ENCODE measurements around the gene COL6A2. TPM values are rescaled to one million over a fixed set of nuclear protein-coding genes. Genes with fewer than 3 reads are reported as not detected.

Gene COL6A2
- total and polyA plus RNA-seq, 2 of the 13 experiments (the other 11 are each of a cell fraction or from before 2014, with no cell fraction given) = 0.07 to 0.41 TPM

GRCh38 chr21:46066591-46067331 lies 31.2 kb upstream of the COL6A2 start:
- ChIA-PET CTCF (ENCODE audit: low intra/inter-chr PET ratio, low total read pairs) (no interaction called here), POLR2A (no interaction called here)
- Histone ChIP-seq H3K27me3 (ENCODE audit: control insufficient read depth in 1 of 2, insufficient read depth in 2 of 2, low read length in 2 of 2) (peaks cover 6 to 48% of the 10 kb centered on the region in 2 experiments; a peak in 4 of 5 replicates), H2AFZ (ENCODE audit: low read length) (no peak overlapping the region), H3K36me3 (replicated peaks in 1 of 2; ENCODE audit: control insufficient read depth in 1 of 2, insufficient read depth in 2 of 2, low read length in 2 of 2) (no peaks in the 10 kb centered on the region), H3K79me2 (ENCODE audit: insufficient read depth, low read length) (no peaks in the 10 kb centered on the region), H3K27ac (ENCODE audit: extremely low read length, insufficient read depth, low read length) (no peak overlapping the region), H3K9me3 (ENCODE audit: low read length) (peaks cover 17% of the 10 kb centered on the region), H3K4me3 (replicated peaks in 1 of 3; ENCODE audit: insufficient read depth in 1 of 3, low read depth in 2 of 3, low read length in 3 of 3) (no peak overlapping the region), H3K9ac (ENCODE audit: insufficient read depth, low read depth, low read length) (no peak overlapping the region), H3K4me1 (ENCODE audit: insufficient read depth, low read length) (peaks cover 6% of the 10 kb centered on the region; the same call in 1 of the 2 replicates), H4K20me1 (ENCODE audit: insufficient read depth, low read length) (no peaks in the 10 kb centered on the region), H3K4me2 (ENCODE audit: low read depth, low read length) (no peak overlapping the region)
- intact Hi-C loops (cut with micrococcal nuclease; ENCODE audit: unreplicated experiment) (no loop called here), in situ Hi-C loops (cut with HindIII; ENCODE audit: extremely low pct_ligation_motif_present, low pct_unique_long_range_greater_than_20kb) (no loop called here)
- ATAC-seq (no peak), DNase-seq (ENCODE audit: low spot score) (no peak), FAIRE-seq (no peak)
- no TSS peak for BruUV-seq (replicated peaks)
- WGBS (ENCODE audit: low lambda C conversion rate) = 36% methylated on average over 20 of the region's 29 CpGs
- TF ChIP-seq PAF1 (CRISPR knock-in tag; IDR thresholded peaks at IDR 0.05) = no peak
- no peak for TF ChIP-seq E2F1 (CRISPR knock-in tag; IDR thresholded peaks at IDR 0.05)
- no peak for TF ChIP-seq NFATC3 (CRISPR knock-in tag; IDR thresholded peaks at IDR 0.05)
- no peak for TF ChIP-seq ZNF343 (CRISPR knock-in tag; IDR thresholded peaks at IDR 0.05)
- no peak for TF ChIP-seq CHCHD3 (CRISPR knock-in tag; IDR thresholded peaks at IDR 0.05)
- no peak for TF ChIP-seq GMEB2 (CRISPR knock-in tag; IDR thresholded peaks at IDR 0.05; ENCODE audit: low read depth)
- no peak for TF ChIP-seq NFKB2 (CRISPR knock-in tag; IDR thresholded peaks at IDR 0.05; ENCODE audit: borderline replicate concordance)
- TF ChIP-seq CEBPG (CRISPR knock-in tag; IDR thresholded peaks at IDR 0.05) = no peak
- TF ChIP-seq DNMT1 (CRISPR knock-in tag; IDR thresholded peaks at IDR 0.05) = no peak
- TF ChIP-seq MXD3 (CRISPR knock-in tag; IDR thresholded peaks at IDR 0.05) = no peak
- no peak for TF ChIP-seq MAFG (CRISPR knock-in tag; IDR thresholded peaks at IDR 0.05)
- no peak for TF ChIP-seq PRPF4 (IDR thresholded peaks at IDR 0.05; ENCODE audit: low read depth, low read length, poor library complexity, severe bottlenecking)
- no peak for TF ChIP-seq ZNF503 (CRISPR knock-in tag; IDR thresholded peaks at IDR 0.05)
- no peak for TF ChIP-seq KDM4B (CRISPR knock-in tag; IDR thresholded peaks at IDR 0.05)
- no peak for TF ChIP-seq MAFK (conservative IDR thresholded peaks at IDR 0.05 in 1 of 2, IDR thresholded peaks at IDR 0.05 in 1 of 2; ENCODE audit: low read length in 2 of 2)
- TF ChIP-seq HNRNPL (IDR thresholded peaks at IDR 0.05; ENCODE audit: low read depth, low read length) = no peak
- no peak for TF ChIP-seq ZBTB26 (CRISPR knock-in tag; IDR thresholded peaks at IDR 0.05; ENCODE audit: borderline replicate concordance)
- no peak for TF ChIP-seq SNAPC5 (CRISPR knock-in tag; IDR thresholded peaks at IDR 0.05; ENCODE audit: borderline replicate concordance)
- no peak for TF ChIP-seq ZNF10 (CRISPR knock-in tag; IDR thresholded peaks at IDR 0.05; ENCODE audit: borderline replicate concordance, low read depth)
